ENCODE results near the gene COL9A1.

DNA sequence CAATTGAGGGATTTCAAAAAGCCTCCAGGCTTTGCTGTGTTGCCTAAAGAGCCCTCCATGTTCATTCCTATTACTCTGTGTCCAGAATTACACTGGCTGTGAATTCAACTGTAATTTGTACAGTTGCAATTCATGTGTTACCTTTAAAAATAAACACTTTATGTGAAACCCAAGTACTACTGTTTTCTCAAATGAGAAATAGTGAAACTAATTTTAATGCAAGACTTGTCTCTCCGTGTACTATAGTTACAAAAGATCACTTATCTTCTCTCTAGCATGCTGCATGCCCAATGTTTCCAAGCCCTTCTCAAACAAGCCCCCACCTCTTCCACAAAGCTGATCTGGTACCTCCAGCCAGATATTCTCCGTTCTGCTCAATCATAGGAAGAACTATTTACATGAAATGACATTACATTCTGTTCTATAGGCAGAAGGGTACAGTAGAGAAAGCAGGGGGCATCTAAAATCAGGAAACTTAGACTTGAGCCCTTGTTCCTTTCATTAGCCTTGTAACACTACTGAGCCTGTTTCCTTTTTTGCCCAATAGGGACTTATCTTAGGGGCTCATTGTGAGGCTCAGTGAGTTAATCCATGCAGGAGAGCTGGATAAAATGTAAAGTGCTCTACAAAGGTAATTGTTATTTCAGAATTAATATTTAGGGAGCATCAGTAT lies 12.3 kb upstream of the COL9A1 start:
- TF ChIP-seq, protein P1, sequence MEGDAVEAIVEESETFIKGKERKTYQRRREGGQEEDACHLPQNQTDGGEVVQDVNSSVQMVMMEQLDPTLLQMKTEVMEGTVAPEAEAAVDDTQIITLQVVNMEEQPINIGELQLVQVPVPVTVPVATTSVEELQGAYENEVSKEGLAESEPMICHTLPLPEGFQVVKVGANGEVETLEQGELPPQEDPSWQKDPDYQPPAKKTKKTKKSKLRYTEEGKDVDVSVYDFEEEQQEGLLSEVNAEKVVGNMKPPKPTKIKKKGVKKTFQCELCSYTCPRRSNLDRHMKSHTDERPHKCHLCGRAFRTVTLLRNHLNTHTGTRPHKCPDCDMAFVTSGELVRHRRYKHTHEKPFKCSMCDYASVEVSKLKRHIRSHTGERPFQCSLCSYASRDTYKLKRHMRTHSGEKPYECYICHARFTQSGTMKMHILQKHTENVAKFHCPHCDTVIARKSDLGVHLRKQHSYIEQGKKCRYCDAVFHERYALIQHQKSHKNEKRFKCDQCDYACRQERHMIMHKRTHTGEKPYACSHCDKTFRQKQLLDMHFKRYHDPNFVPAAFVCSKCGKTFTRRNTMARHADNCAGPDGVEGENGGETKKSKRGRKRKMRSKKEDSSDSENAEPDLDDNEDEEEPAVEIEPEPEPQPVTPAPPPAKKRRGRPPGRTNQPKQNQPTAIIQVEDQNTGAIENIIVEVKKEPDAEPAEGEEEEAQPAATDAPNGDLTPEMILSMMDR (IDR thresholded peaks at IDR 0.05; ENCODE audit: low read length), result no peak
- no peak for TF ChIP-seq EZH2 (optimal IDR thresholded peaks at IDR 0.05; ENCODE audit: low read depth, low read length)
- TF ChIP-seq EZH2phosphoT487 (IDR thresholded peaks at IDR 0.05; ENCODE audit: low read length), result no peak
